ENCODE results near the gene BAHCC1. TPM values are rescaled to one million over a fixed set of nuclear protein-coding genes. Genes with fewer than 3 reads are reported as not detected.

The BAHCC1 gene
- total and polyA plus RNA-seq, 2 donors from 2014 or later = 2.6 to 20.5 TPM

DNA sequence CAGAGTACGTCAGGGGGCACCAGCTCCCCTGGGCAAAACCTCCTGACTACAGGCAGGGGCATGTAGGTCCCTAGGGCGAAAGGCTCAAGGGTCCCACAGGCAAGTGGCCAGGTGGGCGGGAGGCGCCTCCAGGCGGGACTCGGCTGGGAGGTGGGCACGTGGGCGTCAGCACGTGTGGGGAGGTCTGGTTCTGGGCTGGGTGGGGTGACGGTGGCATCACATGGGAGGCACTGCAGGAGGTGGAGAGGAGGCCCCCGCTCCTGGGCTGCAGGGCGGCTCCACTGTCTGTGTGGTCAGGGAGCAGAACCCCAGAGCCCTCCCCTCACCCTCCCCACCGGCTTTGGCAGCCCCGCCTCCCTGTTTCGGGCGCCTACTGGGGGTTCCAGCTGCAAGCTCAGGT is 64.6 kb downstream of the BAHCC1 start:
- no peak for TF ChIP-seq CTCF (IDR thresholded peaks at IDR 0.05; ENCODE audit: borderline replicate concordance, extremely low read depth, insufficient read depth)
- H3K4me3 ChIP-seq (ENCODE audit: low read length in 3 of 3) = no peak overlapping the region
- H3K9me3 ChIP-seq (ENCODE audit: control insufficient read depth in 2 of 3, insufficient read depth in 1 of 3, low read length in 3 of 3) = no peaks in the 10 kb centered on the region
- intact Hi-C loops (cut with DNase I) = no loop called here
- no peak overlapping the region for H3K9ac ChIP-seq (ENCODE audit: low read length in 3 of 3)
- H3K4me1 ChIP-seq (ENCODE audit: control insufficient read depth in 2 of 3, insufficient read depth in 2 of 3, low read depth in 1 of 3, low read length in 3 of 3) = no peaks in the 10 kb centered on the region
- H3K27me3 ChIP-seq (ENCODE audit: control insufficient read depth, insufficient read depth, low read length) = no peaks in the 10 kb centered on the region
- H3K36me3 ChIP-seq (ENCODE audit: control insufficient read depth in 2 of 3, insufficient read depth in 3 of 3, low read length in 3 of 3) = no peaks in the 10 kb centered on the region
- H3K27ac ChIP-seq (ENCODE audit: low read depth in 2 of 2, low read length in 2 of 2) = no peak overlapping the region
- no peak for DNase-seq
- FAIRE-seq = no peak

DNA sequence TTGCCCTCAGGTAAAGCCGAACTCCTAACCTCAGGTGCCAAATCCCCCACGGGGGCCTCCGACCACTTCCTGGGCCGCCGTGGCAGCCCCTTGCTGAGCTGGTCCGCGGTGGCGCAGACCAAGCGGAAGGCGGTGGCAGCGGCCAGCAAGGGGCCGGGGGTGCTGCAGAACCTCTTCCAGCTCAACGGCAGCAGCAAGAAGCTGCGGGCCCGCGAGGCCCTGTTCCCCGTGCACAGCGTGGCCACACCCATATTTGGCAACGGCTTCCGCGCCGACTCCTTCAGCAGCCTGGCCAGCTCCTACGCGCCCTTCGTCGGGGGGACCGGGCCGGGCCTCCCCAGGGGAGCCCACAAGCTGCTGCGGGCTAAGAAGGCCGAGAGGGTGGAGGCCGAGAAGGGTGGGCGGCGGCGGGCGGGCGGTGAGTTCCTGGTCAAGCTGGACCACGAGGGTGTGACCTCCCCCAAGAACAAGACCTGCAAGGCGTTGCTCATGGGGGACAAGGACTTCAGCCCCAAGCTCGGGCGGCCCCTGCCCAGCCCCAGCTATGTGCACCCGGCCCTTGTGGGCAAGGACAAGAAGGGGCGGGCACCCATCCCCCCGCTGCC is 65.7 kb downstream of the BAHCC1 start:
- no peak for DNase-seq
- Histone ChIP-seq H3K9ac (ENCODE audit: low read length in 3 of 3) (no peak overlapping the region), H3K27ac (ENCODE audit: low read depth in 2 of 2, low read length in 2 of 2) (no peak overlapping the region), H3K9me3 (ENCODE audit: control insufficient read depth in 2 of 3, insufficient read depth in 1 of 3, low read length in 3 of 3) (no peaks in the 10 kb centered on the region), H3K27me3 (ENCODE audit: control insufficient read depth, insufficient read depth, low read length) (no peaks in the 10 kb centered on the region), H3K4me3 (ENCODE audit: low read length in 3 of 3) (no peak overlapping the region), H3K4me1 (ENCODE audit: control insufficient read depth in 2 of 3, insufficient read depth in 2 of 3, low read depth in 1 of 3, low read length in 3 of 3) (no peaks in the 10 kb centered on the region), H3K36me3 (ENCODE audit: control insufficient read depth in 2 of 3, insufficient read depth in 3 of 3, low read length in 3 of 3) (no peaks in the 10 kb centered on the region)
- no peak for FAIRE-seq
- intact Hi-C loops (cut with DNase I) = no loop called here
- no peak for TF ChIP-seq CTCF (IDR thresholded peaks at IDR 0.05; ENCODE audit: borderline replicate concordance, extremely low read depth, insufficient read depth)

- no peak for DNase-seq
- Histone ChIP-seq H3K4me3 (ENCODE audit: low read length in 3 of 3) (no peak overlapping the region), H3K27me3 (ENCODE audit: control insufficient read depth, insufficient read depth, low read length) (no peaks in the 10 kb centered on the region), H3K27ac (ENCODE audit: low read depth in 2 of 2, low read length in 2 of 2) (no peak overlapping the region), H3K9me3 (ENCODE audit: control insufficient read depth in 2 of 3, insufficient read depth in 1 of 3, low read length in 3 of 3) (no peaks in the 10 kb centered on the region), H3K4me1 (ENCODE audit: control insufficient read depth in 2 of 3, insufficient read depth in 2 of 3, low read depth in 1 of 3, low read length in 3 of 3) (no peaks in the 10 kb centered on the region), H3K36me3 (ENCODE audit: control insufficient read depth in 2 of 3, insufficient read depth in 3 of 3, low read length in 3 of 3) (no peaks in the 10 kb centered on the region), H3K9ac (ENCODE audit: low read length in 3 of 3) (no peak overlapping the region)
- TF ChIP-seq CTCF (IDR thresholded peaks at IDR 0.05; ENCODE audit: borderline replicate concordance, extremely low read depth, insufficient read depth) = no peak
- FAIRE-seq = no peak
- intact Hi-C loops (cut with DNase I) = no loop called here
Measured at GRCh38 chr17:81461607-81462500, 66.6 kb downstream of the BAHCC1 start.
